GM21723 (cell line): ENCODE data around the gene PABPN1L.

Experiments used
- ATAC-seq: cut with Tn5 transposase; IDR thresholded peaks from one replicate; pipeline ENCODE4 v1.9.1; 2021; ENCODE audit warnings: mild to moderate bottlenecking, moderate library complexity; ENCODE audit not compliant: unreplicated experiment

PABPN1L gene, protein sequence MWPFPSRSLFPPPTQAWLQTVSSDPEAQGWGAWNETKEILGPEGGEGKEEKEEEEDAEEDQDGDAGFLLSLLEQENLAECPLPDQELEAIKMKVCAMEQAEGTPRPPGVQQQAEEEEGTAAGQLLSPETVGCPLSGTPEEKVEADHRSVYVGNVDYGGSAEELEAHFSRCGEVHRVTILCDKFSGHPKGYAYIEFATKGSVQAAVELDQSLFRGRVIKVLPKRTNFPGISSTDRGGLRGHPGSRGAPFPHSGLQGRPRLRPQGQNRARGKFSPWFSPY

DNA sequence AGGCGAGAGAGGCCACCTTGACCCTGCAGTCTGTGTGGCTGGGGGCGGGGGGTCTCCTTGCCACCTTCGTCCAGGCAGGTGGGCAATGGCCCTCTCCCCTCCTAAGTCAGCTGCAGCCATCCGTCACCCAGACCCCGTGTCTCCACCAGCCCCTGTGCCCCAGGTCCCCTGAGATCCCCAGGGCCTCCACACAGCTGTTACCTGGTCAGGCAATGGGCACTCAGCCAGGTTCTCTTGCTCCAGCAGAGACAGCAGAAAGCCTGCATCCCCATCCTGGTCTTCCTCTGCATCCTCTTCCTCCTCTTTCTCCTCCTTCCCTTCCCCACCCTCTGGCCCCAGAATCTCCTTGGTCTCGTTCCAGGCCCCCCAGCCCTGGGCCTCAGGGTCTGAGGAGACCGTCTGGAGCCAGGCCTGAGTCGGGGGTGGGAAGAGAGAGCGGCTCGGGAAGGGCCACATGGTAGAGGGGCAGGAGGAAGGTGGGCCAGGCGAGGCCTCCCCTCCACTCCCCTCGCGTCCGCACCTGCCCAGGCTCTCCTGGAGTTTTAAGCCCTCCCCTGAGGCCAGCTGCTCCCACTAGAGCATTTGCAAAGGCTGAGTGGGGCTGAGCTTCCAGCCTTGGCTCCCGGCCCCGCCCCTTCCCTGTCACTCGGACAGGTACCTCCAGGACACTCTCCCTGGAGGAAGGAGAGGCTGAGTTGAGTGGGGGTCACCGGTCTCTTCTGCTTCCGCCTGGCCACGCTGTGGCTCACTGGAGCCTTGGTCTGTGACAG, at the start of gene PABPN1L:
Gene PABPN1L, minus strand, starts transcription at position 510 of the 770 bp plus-strand sequence. Its CDS starts 54 bp downstream, at position 456.
- no peak for ATAC-seq

DNA sequence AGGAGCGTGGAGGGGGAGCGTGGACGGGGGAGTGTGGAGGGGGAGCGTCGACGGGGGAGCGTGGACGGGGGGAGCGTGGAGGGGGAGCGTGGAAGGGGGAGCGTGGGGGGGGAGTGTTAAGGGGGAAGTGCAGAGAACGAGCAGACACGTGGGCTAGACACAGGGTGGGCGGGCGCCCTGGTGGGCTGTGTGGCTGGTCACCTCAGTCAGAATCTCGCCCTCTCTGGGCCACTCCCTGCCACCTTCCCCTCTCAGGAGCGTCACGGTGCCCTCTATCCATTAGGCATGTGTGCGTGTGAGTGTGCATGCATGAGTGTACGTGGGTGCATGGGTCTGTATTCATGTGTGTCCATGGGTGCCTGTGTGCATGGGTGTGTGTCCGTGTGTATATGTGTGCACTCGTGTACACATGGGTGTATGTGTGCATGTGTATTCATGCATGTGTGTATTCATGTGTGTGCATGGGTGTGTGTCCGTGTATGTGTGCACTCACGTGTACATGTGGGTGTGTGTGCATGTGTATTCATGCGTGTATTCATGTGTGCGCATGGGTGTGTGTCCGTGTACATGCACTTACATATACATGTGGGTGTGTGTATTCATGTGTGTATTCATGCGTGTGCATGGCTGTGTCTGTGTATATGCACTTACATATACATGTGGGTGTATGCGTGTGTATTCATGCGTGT, 49.3 kb upstream of the PABPN1L start:
- ATAC-seq, result no peak

DNA sequence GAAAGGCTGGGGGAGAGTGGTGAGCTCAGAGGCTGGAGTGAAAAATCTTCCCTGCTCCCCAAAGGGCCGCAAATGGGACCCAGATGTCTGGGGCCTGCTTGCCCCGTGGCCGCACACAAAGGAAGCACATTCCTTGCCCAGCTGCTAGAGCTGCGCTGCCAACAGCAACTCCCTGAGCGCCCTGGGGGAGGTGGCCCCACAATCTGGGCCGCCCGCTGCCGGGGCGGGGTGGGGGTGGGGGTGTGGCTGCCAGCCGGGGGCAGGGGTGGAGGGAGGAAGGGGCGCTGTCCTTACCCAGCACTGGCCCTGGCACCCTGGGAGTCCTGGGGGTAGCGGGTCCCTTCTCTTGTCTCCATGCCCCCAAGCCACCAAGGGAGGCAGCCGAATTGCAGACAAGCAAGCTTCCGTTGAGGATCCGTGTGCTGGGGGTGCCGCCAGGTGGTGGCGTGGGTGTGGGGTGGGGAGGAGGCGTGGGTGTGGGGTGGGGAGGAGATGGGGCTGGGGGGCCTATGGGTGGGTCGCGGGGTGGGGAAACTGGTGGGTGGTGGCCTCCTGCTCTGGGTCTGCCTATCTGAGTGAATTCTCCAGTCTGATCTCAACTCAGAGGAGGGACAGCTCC, 48.4 kb upstream of the PABPN1L start:
- no peak for ATAC-seq

- ATAC-seq, result no peak
These were observed 47.4 kb upstream of the PABPN1L start for GRCh38 chr16:88913870-88914269.

DNA sequence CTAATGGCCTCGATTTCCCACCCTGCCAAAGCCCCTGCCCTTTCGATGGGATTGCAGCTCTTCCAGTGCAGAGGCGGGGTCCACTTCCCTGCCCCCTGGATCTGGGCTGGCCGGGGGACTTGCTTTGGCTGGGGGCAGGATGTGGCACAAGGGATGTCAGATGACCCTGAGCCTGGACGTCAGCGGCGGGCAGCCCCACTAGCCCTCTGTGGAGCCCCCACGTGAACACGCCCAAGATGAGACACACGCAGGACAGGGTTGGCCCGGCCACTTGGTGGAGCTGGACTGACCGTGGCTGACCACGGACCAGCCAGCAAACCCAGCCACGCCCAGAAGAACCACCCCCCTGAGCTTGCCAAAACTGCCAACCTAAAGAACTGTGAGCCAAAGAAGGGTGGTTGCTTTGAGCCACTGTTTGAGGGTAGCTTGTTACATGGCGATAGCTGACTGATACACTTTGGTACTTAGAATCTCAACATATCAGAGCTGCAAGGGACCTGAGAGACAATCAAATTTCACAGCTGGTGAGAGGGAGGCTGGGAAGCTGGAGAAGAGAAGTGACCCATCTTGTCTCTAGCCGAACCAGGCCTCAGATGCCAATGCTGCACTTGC, 46.6 kb upstream of the PABPN1L start:
- ATAC-seq, result no peak

GRCh38 chr16:88912556-88912955, 46.1 kb upstream of the PABPN1L start:
- no peak for ATAC-seq

- ATAC-seq, result no peak
These were observed 45.5 kb upstream of the PABPN1L start for GRCh38 chr16:88911946-88912310.

GRCh38 chr16:88911136-88911945, 44.9 kb upstream of the PABPN1L start:
- ATAC-seq, result no peak

DNA sequence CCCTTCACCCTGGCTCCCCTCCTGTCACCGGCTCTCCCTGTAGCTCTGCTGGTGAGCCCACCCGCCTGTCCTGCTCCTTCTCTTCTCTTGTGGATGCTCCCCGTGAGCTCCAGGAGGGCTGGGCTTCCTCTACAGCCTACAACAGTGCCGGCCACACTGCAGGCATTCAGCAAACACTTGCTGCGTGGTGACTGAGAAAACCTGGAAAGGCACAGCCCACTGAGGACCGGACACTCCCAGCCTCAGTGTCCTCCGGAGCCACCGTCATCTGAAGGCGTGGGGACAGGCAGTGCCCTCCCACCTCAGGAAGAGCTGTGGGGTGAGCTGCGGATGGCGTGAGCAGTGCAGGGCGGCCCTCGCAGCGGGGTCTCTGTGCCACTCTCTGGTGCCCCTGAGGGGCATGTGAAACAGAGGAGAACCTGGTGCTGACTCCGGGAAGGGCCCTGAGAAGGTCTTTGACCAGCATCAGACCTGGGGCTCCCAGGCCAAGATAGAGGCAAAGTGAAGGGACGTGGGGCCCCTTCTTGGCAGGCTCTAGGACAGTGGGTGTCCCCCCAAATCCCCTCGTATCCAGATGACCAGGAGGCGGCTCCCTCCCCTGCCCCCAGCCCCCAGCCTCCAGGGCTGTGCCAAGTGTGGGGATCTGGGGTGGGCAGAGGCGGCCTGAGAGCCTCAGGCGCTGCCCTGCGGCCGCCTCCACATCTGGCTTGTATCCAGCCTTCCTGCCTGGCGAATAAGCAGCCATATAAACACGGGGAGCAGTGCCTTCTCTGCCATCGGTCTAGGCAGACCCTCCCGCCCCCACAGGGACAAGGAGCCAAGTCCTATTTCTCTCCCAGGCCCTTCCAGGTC, 44.0 kb upstream of the PABPN1L start:
- ATAC-seq, result no peak

DNA sequence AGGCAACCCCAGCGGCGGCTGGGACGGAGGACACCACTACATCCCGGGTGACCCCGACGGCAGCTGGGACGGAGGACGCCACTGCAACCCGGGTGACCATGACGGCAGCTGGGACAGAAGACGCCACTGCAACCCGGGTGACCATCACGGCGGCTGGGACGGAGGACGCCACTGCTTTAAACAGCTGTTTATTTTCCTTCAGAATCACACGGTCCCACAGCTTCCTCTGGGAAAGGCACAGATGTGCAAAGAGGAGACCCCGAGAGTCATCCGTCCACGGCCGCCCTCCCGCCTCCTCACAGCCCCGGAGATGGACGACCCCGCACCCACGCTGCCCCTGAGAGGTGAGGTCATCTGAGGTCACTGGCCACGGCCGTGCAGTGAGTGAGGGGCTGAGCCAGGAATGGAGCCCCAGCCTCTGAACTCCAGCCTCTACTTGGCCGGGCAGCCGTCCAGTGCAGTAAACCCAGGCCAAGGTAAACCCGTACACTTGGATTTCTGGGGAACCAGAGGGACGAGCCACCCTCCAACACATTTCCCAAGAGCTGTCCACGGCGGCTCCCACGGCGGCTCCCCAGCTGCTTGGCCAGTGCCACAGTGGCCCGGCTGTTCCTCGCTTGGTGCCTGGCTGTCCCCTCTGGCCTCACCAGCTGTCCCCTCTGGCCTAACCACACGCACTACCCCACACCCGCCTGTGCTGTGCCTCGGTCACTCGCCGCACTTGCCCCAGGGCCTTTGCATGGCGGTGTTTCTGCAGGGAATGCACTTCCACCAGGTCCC, 43.2 kb upstream of the PABPN1L start:
- no peak for ATAC-seq

- no peak for ATAC-seq
These were observed 41.8 kb upstream of the PABPN1L start for GRCh38 chr16:88908307-88908706.

- ATAC-seq, result no peak
These were observed 41.3 kb upstream of the PABPN1L start for GRCh38 chr16:88907768-88908167.

- ATAC-seq, result no peak
These were observed 40.2 kb upstream of the PABPN1L start for GRCh38 chr16:88906535-88907105.

- ATAC-seq, result no peak
These were observed 39.6 kb upstream of the PABPN1L start for GRCh38 chr16:88906020-88906419.

- ATAC-seq, result no peak
These were observed 39.1 kb upstream of the PABPN1L start for GRCh38 chr16:88905563-88905962.

GRCh38 chr16:88904676-88905365, 38.4 kb upstream of the PABPN1L start:
- no peak for ATAC-seq

DNA sequence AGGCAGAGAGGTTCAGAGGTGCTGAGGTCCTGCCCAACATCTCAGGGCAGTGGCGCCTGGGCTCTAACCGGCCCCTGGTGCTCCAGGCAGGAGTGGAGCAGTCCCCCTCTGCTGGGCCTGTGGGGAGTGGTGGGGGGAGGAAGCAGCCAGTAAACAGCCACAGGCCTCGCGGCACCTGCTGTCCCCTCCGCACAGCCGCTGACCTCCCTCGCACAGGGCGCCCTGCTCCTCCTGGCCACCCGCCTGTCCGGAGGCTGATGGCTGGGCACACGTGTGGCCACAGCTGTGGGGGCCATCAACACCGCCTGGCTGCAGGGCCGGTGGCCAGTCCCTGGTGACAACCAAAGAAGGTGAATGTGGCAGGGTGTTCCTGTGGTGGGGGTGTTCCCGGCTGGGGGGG, 36.8 kb upstream of the PABPN1L start:
- no peak for ATAC-seq

DNA sequence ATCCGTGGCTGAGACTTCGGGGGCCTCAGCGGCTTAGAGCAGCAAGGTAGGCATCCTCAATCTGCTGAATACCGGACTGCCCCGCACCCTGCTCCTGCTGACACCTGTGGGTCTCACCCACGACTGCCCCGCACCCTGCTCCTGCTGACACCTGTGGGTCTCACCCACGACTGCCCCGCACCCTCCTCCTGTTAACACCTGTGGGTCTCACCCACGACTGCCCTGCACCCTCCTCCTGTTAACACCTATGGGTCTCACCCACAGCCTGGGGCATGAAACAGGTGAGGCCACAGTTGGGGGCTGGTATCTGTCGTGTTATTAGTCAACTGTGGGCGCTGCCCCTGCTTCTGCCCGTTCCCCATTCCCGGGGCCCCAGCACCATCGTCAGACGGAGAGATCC, 36.3 kb upstream of the PABPN1L start:
- ATAC-seq, result no peak
